Tibial nerve (tissue), 4 donors: Measurements from ENCODE around the gene LIPH. TPM values are rescaled to one million over a fixed set of nuclear protein-coding genes. Genes with fewer than 3 reads are reported as not detected.

Experiments used
- DNase-seq, 2 donors: peaks; one replicate each; pipeline ENCODE4 v3.0.0-alpha.2; 2019; ENCODE audit warnings: low spot score in 2 of 2
- H3K27ac ChIP-seq, 4 donors: fragments of 200-600 bp; sonication (generic) in 3 of 4; one replicate each; pipeline ENCODE4 v1.5.1; 2017 to 2019; ENCODE audit warnings: mild to moderate bottlenecking in 1 of 4
- H3K27me3 ChIP-seq, 2 donors: fragments of 200-600 bp; sonication (generic) in 1 of 2; one replicate each; pipeline versions ENCODE4 v1.5.1 to v1.6.0; 2017 to 2019
- H3K36me3 ChIP-seq, 3 donors: fragments of 200-600 bp; sonication (generic); one replicate each; pipeline ENCODE4 v1.5.1; 2018 to 2019
- H3K4me1 ChIP-seq, 4 donors: fragments of 200-600 bp; sonication (generic) in 3 of 4; one replicate each; pipeline ENCODE4 v1.5.1; 2017 to 2019
- H3K4me3 ChIP-seq, 4 donors: fragments of 200-600 bp; sonication (generic) in 3 of 4; one replicate each; pipeline ENCODE4 v1.5.1; 2017 to 2019; ENCODE audit warnings: mild to moderate bottlenecking in 1 of 4, moderate library complexity in 1 of 4
- H3K9me3 ChIP-seq, 4 donors: fragments of 200-600 bp; sonication (generic) in 3 of 4; one replicate each; pipeline ENCODE4 v1.5.1; 2017 to 2019
- CTCF ChIP-seq, 5 experiments: fragments of 200-600 bp in 3 of 5; fragments of 450-650 bp in 2 of 5; sonication (generic) in 3 of 5; IDR thresholded peaks; one replicate each; pipeline ENCODE4 v1.5.1; 2016 to 2019; ENCODE audit warnings: antibody characterized with exemption in 5 of 5, mild to moderate bottlenecking in 3 of 5, moderate library complexity in 2 of 5
- EP300 ChIP-seq, 2 donors: sonication (generic); formaldehyde crosslinking; IDR thresholded peaks; one replicate each; pipeline ENCODE4 v1.6.1; 2017; ENCODE audit warnings: antibody characterized with exemption in 2 of 2, mild to moderate bottlenecking in 1 of 2
- POLR2A ChIP-seq, 2 donors: fragments of 450-650 bp; IDR thresholded peaks; one replicate each; pipeline ENCODE4 v1.6.1; 2017; ENCODE audit warnings: antibody characterized with exemption in 2 of 2, mild to moderate bottlenecking in 2 of 2, moderate library complexity in 2 of 2
- WGBS, 2 donors: methylation state at CpG; one replicate each; pipeline ENCODE4 v1.1.5; 2018; 5-methylcytosine and 5-hydroxymethylcytosine counted together
- total RNA-seq, 4 donors: library from RNA; depleted of rRNA; stranded (reverse); fragments of >200 nt; gene quantifications; one replicate each; pipeline ENCODE4 v1.1.0, GENCODE V29; 2016

Gene LIPH
- total RNA-seq, 4 donors from 2014 or later = 0.20 to 0.30 (median 0.21) TPM; not detected in 1

GRCh38 chr3:185508335-185508991, 43.9 kb downstream of the LIPH start:
- WGBS, 2 donors = 71 to 79% methylated on average over 19 of the region's 19 CpGs
- no peaks in the 10 kb centered on the region for H3K9me3 ChIP-seq
- no peak overlapping the region for H3K27ac ChIP-seq
- H3K4me3 ChIP-seq = no peak overlapping the region
- DNase-seq = no peak
- H3K27me3 ChIP-seq = no peaks in the 10 kb centered on the region
- no peaks in the 10 kb centered on the region for H3K36me3 ChIP-seq
- TF ChIP-seq EP300 (IDR thresholded peaks at IDR 0.05) (no peak), CTCF (IDR thresholded peaks at IDR 0.05) (no peak), POLR2A (IDR thresholded peaks at IDR 0.05) (no peak)
- no peaks in the 10 kb centered on the region for H3K4me1 ChIP-seq

GRCh38 chr3:185507883-185508282, 44.5 kb downstream of the LIPH start:
- TF ChIP-seq EP300 (IDR thresholded peaks at IDR 0.05) (no peak), POLR2A (IDR thresholded peaks at IDR 0.05) (no peak)
- no peak overlapping the region for H3K27ac ChIP-seq
- no peaks in the 10 kb centered on the region for H3K27me3 ChIP-seq
- no peaks in the 10 kb centered on the region for H3K36me3 ChIP-seq
- H3K4me3 ChIP-seq = no peak overlapping the region
- no peaks in the 10 kb centered on the region for H3K4me1 ChIP-seq
- no peak for DNase-seq
- WGBS, 2 donors = 60 to 67% methylated on average over 6 of the region's 6 CpGs
- H3K9me3 ChIP-seq = no peaks in the 10 kb centered on the region

GRCh38 chr3:185504636-185505035, 47.8 kb downstream of the LIPH start:
- no peak for DNase-seq

GRCh38 chr3:185503521-185503920, 48.9 kb downstream of the LIPH start:
- TF ChIP-seq CTCF (IDR thresholded peaks at IDR 0.05) (no peak), EP300 (IDR thresholded peaks at IDR 0.05) (no peak), POLR2A (IDR thresholded peaks at IDR 0.05) (no peak)
- H3K9me3 ChIP-seq = no peaks in the 10 kb centered on the region
- no peak overlapping the region for H3K27ac ChIP-seq
- H3K27me3 ChIP-seq = no peaks in the 10 kb centered on the region
- no peak overlapping the region for H3K4me3 ChIP-seq
- WGBS, 2 donors = 71 to 88% methylated on average over 1 of the region's 1 CpG
- no peaks in the 10 kb centered on the region for H3K36me3 ChIP-seq
- H3K4me1 ChIP-seq = peaks cover 0 to 4% (median 0%) of the 10 kb centered on the region in 4 donors
- DNase-seq = no peak

More at GRCh38 chr3:185504636-185505035, 47.8 kb downstream of the LIPH start:
- no peak overlapping the region for H3K4me3 ChIP-seq
- 71% methylated on average over 3 of the region's 3 CpGs for WGBS, 2 donors
- H3K27me3 ChIP-seq = no peaks in the 10 kb centered on the region
- no peaks in the 10 kb centered on the region for H3K9me3 ChIP-seq
- TF ChIP-seq EP300 (IDR thresholded peaks at IDR 0.05) (no peak), CTCF (IDR thresholded peaks at IDR 0.05) (no peak), POLR2A (IDR thresholded peaks at IDR 0.05) (no peak)
- no peaks in the 10 kb centered on the region for H3K36me3 ChIP-seq
- H3K27ac ChIP-seq = no peak overlapping the region
- no peaks in the 10 kb centered on the region for H3K4me1 ChIP-seq

- Histone ChIP-seq H3K4me3 (no peak overlapping the region), H3K4me1 (peaks cover 0 to 5% (median under 1%) of the 10 kb centered on the region in 4 donors), H3K9me3 (no peaks in the 10 kb centered on the region), H3K36me3 (no peaks in the 10 kb centered on the region), H3K27me3 (no peaks in the 10 kb centered on the region), H3K27ac (no peak overlapping the region)
- 66 to 69% methylated on average over 3 of the region's 3 CpGs for WGBS, 2 donors
- TF ChIP-seq EP300 (IDR thresholded peaks at IDR 0.05) = no peak
- no peak for TF ChIP-seq POLR2A (IDR thresholded peaks at IDR 0.05)
- TF ChIP-seq CTCF (IDR thresholded peaks at IDR 0.05) = no peak
- DNase-seq = no peak
Observed at GRCh38 chr3:185502987-185503386, 49.4 kb downstream of the LIPH start.
